ENCODE results near the gene ARHGEF4. TPM values are rescaled to one million over a fixed set of nuclear protein-coding genes. Genes with fewer than 3 reads are reported as not detected.

The ARHGEF4 gene
- polyA plus RNA-seq, 1 donor (not counting 4 experiments of a cell fraction or from before 2014, with no cell fraction given) = 22.6 TPM

DNA sequence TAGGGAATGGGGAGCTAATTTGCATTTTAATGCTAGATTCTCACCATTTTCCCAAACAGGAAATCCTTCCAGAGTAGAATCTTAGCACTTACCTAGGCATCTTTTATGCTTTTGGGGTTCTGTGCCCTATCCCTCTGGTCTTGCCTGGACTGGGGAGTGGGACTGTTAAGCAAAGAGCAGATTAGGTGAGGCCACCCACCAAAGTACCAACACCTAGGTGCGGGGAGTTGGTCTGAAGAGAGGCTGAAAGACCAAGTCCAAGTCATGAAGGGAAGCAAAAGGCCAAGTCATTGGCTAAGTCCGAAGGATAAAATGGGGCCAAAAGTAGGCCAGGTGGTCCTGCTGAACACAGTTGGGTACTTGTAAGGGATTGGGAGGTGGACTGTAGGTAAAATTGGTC lies 169.8 kb downstream of the ARHGEF4 start:
- no peak overlapping the region for H2AFZ ChIP-seq (ENCODE audit: control insufficient read depth, low read length)
- dilution Hi-C loops (cut with MboI; ENCODE audit: extremely low pct_ligation_motif_present, low sequenced_read_pairs) = no loop called here
- no peak overlapping the region for H3K4me3 ChIP-seq (ENCODE audit: control insufficient read depth in 2 of 3, extremely low read depth in 1 of 3, insufficient read depth in 2 of 3, low read depth in 1 of 3, low read length in 3 of 3)
- no peak overlapping the region for H3K4me2 ChIP-seq (ENCODE audit: control insufficient read depth, extremely low read depth, insufficient read depth, low read depth, low read length)
- no peak overlapping the region for H3K27ac ChIP-seq (ENCODE audit: control insufficient read depth, insufficient read depth, low read length)
- H3K4me1 ChIP-seq (ENCODE audit: control insufficient read depth, extremely low read depth, insufficient read depth, low read length) = no peaks in the 10 kb centered on the region
- TF ChIP-seq, protein P1, sequence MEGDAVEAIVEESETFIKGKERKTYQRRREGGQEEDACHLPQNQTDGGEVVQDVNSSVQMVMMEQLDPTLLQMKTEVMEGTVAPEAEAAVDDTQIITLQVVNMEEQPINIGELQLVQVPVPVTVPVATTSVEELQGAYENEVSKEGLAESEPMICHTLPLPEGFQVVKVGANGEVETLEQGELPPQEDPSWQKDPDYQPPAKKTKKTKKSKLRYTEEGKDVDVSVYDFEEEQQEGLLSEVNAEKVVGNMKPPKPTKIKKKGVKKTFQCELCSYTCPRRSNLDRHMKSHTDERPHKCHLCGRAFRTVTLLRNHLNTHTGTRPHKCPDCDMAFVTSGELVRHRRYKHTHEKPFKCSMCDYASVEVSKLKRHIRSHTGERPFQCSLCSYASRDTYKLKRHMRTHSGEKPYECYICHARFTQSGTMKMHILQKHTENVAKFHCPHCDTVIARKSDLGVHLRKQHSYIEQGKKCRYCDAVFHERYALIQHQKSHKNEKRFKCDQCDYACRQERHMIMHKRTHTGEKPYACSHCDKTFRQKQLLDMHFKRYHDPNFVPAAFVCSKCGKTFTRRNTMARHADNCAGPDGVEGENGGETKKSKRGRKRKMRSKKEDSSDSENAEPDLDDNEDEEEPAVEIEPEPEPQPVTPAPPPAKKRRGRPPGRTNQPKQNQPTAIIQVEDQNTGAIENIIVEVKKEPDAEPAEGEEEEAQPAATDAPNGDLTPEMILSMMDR (optimal IDR thresholded peaks at IDR 0.05 in 1 of 3, IDR thresholded peaks at IDR 0.05 in 1 of 3, conservative IDR thresholded peaks at IDR 0.05 in 1 of 3; ENCODE audit: extremely low read depth in 1 of 3, insufficient read depth in 2 of 3, low read length in 3 of 3) = no peak
- TF ChIP-seq EZH2 (IDR thresholded peaks at IDR 0.05; ENCODE audit: low read length) = no peak
- peaks cover 2% of the 10 kb centered on the region in 2 experiments for H3K36me3 ChIP-seq (ENCODE audit: control insufficient read depth in 2 of 2, extremely low read depth in 1 of 2, insufficient read depth in 2 of 2, low read length in 2 of 2)
- H3K9me3 ChIP-seq (ENCODE audit: control insufficient read depth, low read depth, low read length) = no peaks in the 10 kb centered on the region
- FAIRE-seq (no peak), DNase-seq (ENCODE audit: low read depth, low spot score) (no peak)
- no peaks in the 10 kb centered on the region for H3K9me1 ChIP-seq (ENCODE audit: control insufficient read depth, extremely low read depth, insufficient read depth, low read length)
- H3K9ac ChIP-seq (ENCODE audit: control insufficient read depth, extremely low read depth, insufficient read depth, low read length) = no peak overlapping the region
- no peaks in the 10 kb centered on the region for H3K79me2 ChIP-seq (ENCODE audit: control insufficient read depth, insufficient read depth, low read length)
- no peaks in the 10 kb centered on the region for H4K20me1 ChIP-seq (ENCODE audit: control insufficient read depth, extremely low read depth, insufficient read depth, low read length)
- H3K27me3 ChIP-seq (ENCODE audit: control insufficient read depth, extremely low read depth, insufficient read depth, low read length) = no peaks in the 10 kb centered on the region

DNA sequence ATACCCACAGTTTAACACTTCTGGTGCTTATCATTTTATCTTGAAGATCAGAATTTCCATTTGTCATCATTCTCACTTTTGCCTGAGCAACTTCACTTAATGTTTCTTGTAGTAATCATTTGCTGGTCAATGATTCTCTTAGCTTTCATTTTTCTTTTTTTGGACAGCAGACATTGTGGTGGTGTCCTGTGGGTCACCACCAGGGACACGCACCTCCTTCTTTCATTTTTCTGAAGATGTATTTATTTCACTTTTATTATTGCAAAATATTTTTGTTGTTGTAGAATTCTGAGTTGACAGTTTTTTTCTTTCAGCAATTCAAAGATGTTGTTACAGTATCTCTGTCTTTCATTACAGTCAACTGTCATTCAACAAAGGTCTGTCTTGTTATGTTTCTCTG lies 172.3 kb downstream of the ARHGEF4 start:
- H3K4me2 ChIP-seq (ENCODE audit: control insufficient read depth, extremely low read depth, insufficient read depth, low read depth, low read length) = no peak overlapping the region
- H3K4me1 ChIP-seq (ENCODE audit: control insufficient read depth, extremely low read depth, insufficient read depth, low read length) = peaks cover 3% of the 10 kb centered on the region
- no peak overlapping the region for H3K4me3 ChIP-seq (ENCODE audit: control insufficient read depth in 2 of 3, extremely low read depth in 1 of 3, insufficient read depth in 2 of 3, low read depth in 1 of 3, low read length in 3 of 3)
- H2AFZ ChIP-seq (ENCODE audit: control insufficient read depth, low read length) = no peak overlapping the region
- no peak for DNase-seq (ENCODE audit: low read depth, low spot score)
- H4K20me1 ChIP-seq (ENCODE audit: control insufficient read depth, extremely low read depth, insufficient read depth, low read length) = no peaks in the 10 kb centered on the region
- H3K27me3 ChIP-seq (ENCODE audit: control insufficient read depth, extremely low read depth, insufficient read depth, low read length) = no peaks in the 10 kb centered on the region
- TF ChIP-seq EZH2 (IDR thresholded peaks at IDR 0.05; ENCODE audit: low read length) = no peak
- TF ChIP-seq, protein P1 (optimal IDR thresholded peaks at IDR 0.05 in 1 of 3, IDR thresholded peaks at IDR 0.05 in 1 of 3, conservative IDR thresholded peaks at IDR 0.05 in 1 of 3; ENCODE audit: extremely low read depth in 1 of 3, insufficient read depth in 2 of 3, low read length in 3 of 3) = no peak
- no peak overlapping the region for H3K27ac ChIP-seq (ENCODE audit: control insufficient read depth, insufficient read depth, low read length)
- H3K79me2 ChIP-seq (ENCODE audit: control insufficient read depth, insufficient read depth, low read length) = no peaks in the 10 kb centered on the region
- H3K9me3 ChIP-seq (ENCODE audit: control insufficient read depth, low read depth, low read length) = no peaks in the 10 kb centered on the region
- dilution Hi-C loops (cut with MboI; ENCODE audit: extremely low pct_ligation_motif_present, low sequenced_read_pairs) = no loop called here
- H3K36me3 ChIP-seq (ENCODE audit: control insufficient read depth in 2 of 2, extremely low read depth in 1 of 2, insufficient read depth in 2 of 2, low read length in 2 of 2) = no peaks in the 10 kb centered on the region
- FAIRE-seq = no peak
- H3K9me1 ChIP-seq (ENCODE audit: control insufficient read depth, extremely low read depth, insufficient read depth, low read length) = no peaks in the 10 kb centered on the region
- no peak overlapping the region for H3K9ac ChIP-seq (ENCODE audit: control insufficient read depth, extremely low read depth, insufficient read depth, low read length)

Data from keratinocyte (primary cell).